Body of pancreas (tissue), 4 donors: Measurements from ENCODE around the gene CAPZB. TPM values are rescaled to one million over a fixed set of nuclear protein-coding genes. Genes with fewer than 3 reads are reported as not detected.

Experiments used
- ATAC-seq: fragments of 150-250 bp; one replicate; pipeline ENCODE4 v1.9.1; 2016
- DNase-seq, 4 donors: peaks; one replicate each; pipeline ENCODE4 v3.0.0-alpha.2; 2019
- H3K27ac ChIP-seq, 4 donors: fragments of 200-600 bp; sonication (generic); 1 replicate in 3 of 4; 2 replicates in 1 of 4; pipeline versions ENCODE4 v1.5.1 to v1.6.1; 2016 to 2019; ENCODE audit warnings: mild to moderate bottlenecking in 1 of 4, mixed read lengths in 1 of 4, moderate library complexity in 1 of 4
- H3K27me3 ChIP-seq, 2 donors: fragments of 200-600 bp; sonication (generic); one replicate each; pipeline ENCODE4 v1.6.0; 2016; ENCODE audit warnings: mild to moderate bottlenecking in 1 of 2
- H3K36me3 ChIP-seq, 2 donors: fragments of 200-600 bp; sonication (generic); replicated peaks in 1 of 2; 2 replicates each; pipeline ENCODE4 v1.5.1; 2016; ENCODE audit warnings: low read depth in 2 of 2; ENCODE audit not compliant: insufficient read depth in 1 of 2
- H3K4me1 ChIP-seq: fragments of 200-600 bp; sonication (generic); one replicate; pipeline ENCODE4 v1.6.0; 2016
- H3K4me3 ChIP-seq, 2 donors: fragments of 200-600 bp; sonication (generic); 1 replicate in 1 of 2; 2 replicates in 1 of 2; pipeline ENCODE4 v1.5.1; 2016 to 2019
- H3K9me3 ChIP-seq, 3 donors: fragments of 200-600 bp; sonication (generic); 1 replicate in 2 of 3; 2 replicates in 1 of 3; pipeline ENCODE4 v1.5.1; 2016
- CTCF ChIP-seq, 7 experiments: fragments of 450-650 bp in 4 of 7; fragments of 200-600 bp in 3 of 7; sonication (generic) in 3 of 7; IDR thresholded peaks; one replicate each; pipeline ENCODE4 v1.5.1; 2016 to 2019; ENCODE audit warnings: antibody characterized with exemption in 7 of 7
- POLR2A ChIP-seq, 3 donors: fragments of 450-650 bp; IDR thresholded peaks; one replicate each; pipeline ENCODE4 v1.6.1; 2016; ENCODE audit warnings: antibody characterized with exemption in 3 of 3, mild to moderate bottlenecking in 2 of 3
- WGBS, 2 donors: methylation state at CpG; one replicate each; pipeline ENCODE4 v1.1.5; 2017; 5-methylcytosine and 5-hydroxymethylcytosine counted together
- intact Hi-C: fragments of 100-400 bp; cut with DNase I; formaldehyde crosslinking; loops from one replicate; pipeline ENCODE4 v1.15.1; 2023
- total RNA-seq, 2 donors: library from RNA; depleted of rRNA; stranded (reverse); fragments of >200 nt; gene quantifications; one replicate each; pipeline ENCODE4 v1.1.0, GENCODE V29; 2016

The CAPZB gene
- total RNA-seq, 2 donors from 2014 or later, result 35.5 to 54.1 TPM

- 76 to 87% methylated on average over 10 to 12 of the region's 19 CpGs for WGBS, 2 donors
Measured at GRCh38 chr1:19325368-19325957, 159.9 kb downstream of the CAPZB start.

GRCh38 chr1:19324665-19324990 lies 160.7 kb downstream of the CAPZB start:
- no peak overlapping the region for H3K4me3 ChIP-seq
- 92 to 99% methylated on average over 4 to 9 of the region's 9 CpGs for WGBS, 2 donors
- H3K4me1 ChIP-seq, result no peaks in the 10 kb centered on the region
- no peak for TF ChIP-seq CTCF (IDR thresholded peaks at IDR 0.05)
- H3K27me3 ChIP-seq, result no peaks in the 10 kb centered on the region
- no peaks in the 10 kb centered on the region for H3K9me3 ChIP-seq
- DNase-seq, result no peak
- intact Hi-C loops, result no loop called here
- H3K27ac ChIP-seq, result no peak overlapping the region
- H3K36me3 ChIP-seq, result peaks cover 0 to 15% of the 10 kb centered on the region in 2 donors
- ATAC-seq, result no peak

More at GRCh38 chr1:19325368-19325957, 159.9 kb downstream of the CAPZB start:
- TF ChIP-seq CTCF (IDR thresholded peaks at IDR 0.05) (no peak), POLR2A (IDR thresholded peaks at IDR 0.05) (no peak)
- Histone ChIP-seq H3K9me3 (no peaks in the 10 kb centered on the region), H3K4me1 (no peaks in the 10 kb centered on the region), H3K27ac (no peak overlapping the region), H3K4me3 (no peak overlapping the region), H3K36me3 (peaks cover 0 to 15% of the 10 kb centered on the region in 2 donors), H3K27me3 (no peaks in the 10 kb centered on the region)
- intact Hi-C loops, result no loop called here
- no peak for DNase-seq
- ATAC-seq, result no peak

- TF ChIP-seq POLR2A (IDR thresholded peaks at IDR 0.05), result no peak
- no peak for TF ChIP-seq CTCF (IDR thresholded peaks at IDR 0.05)
- 84 to 99% methylated on average over 14 to 23 of the region's 23 CpGs for WGBS, 2 donors
- H3K27ac ChIP-seq, result no peak overlapping the region
- no peak for ATAC-seq
- H3K27me3 ChIP-seq, result no peaks in the 10 kb centered on the region
- H3K9me3 ChIP-seq, result no peaks in the 10 kb centered on the region
- intact Hi-C loops, result no loop called here
- H3K4me1 ChIP-seq, result no peaks in the 10 kb centered on the region
- peaks cover 0 to 13% of the 10 kb centered on the region in 2 donors for H3K36me3 ChIP-seq
- no peak overlapping the region for H3K4me3 ChIP-seq
- no peak for DNase-seq
Measured at GRCh38 chr1:19323987-19324664, 161.2 kb downstream of the CAPZB start.

GRCh38 chr1:19322481-19322880 lies 162.9 kb downstream of the CAPZB start:
- no peak overlapping the region for H3K4me3 ChIP-seq
- no peaks in the 10 kb centered on the region for H3K9me3 ChIP-seq
- ATAC-seq, result no peak
- DNase-seq, result no peak
- no peaks in the 10 kb centered on the region for H3K4me1 ChIP-seq
- intact Hi-C loops, result no loop called here
- 62 to 89% methylated on average over 10 of the region's 10 CpGs for WGBS, 2 donors
- no peak overlapping the region for H3K27ac ChIP-seq
- no peaks in the 10 kb centered on the region for H3K27me3 ChIP-seq
- H3K36me3 ChIP-seq, result peaks cover 0 to 6% of the 10 kb centered on the region in 2 donors
- TF ChIP-seq POLR2A (IDR thresholded peaks at IDR 0.05) (no peak), CTCF (IDR thresholded peaks at IDR 0.05) (no peak)

GRCh38 chr1:19321071-19321470 lies 164.3 kb downstream of the CAPZB start:
- Histone ChIP-seq H3K27me3 (no peaks in the 10 kb centered on the region), H3K4me1 (no peaks in the 10 kb centered on the region), H3K27ac (no peak overlapping the region), H3K4me3 (no peak overlapping the region), H3K36me3 (peaks cover 0 to 6% of the 10 kb centered on the region in 2 donors), H3K9me3 (no peaks in the 10 kb centered on the region)
- 75 to 82% methylated on average over 3 of the region's 3 CpGs for WGBS, 2 donors
- no peak for ATAC-seq
- intact Hi-C loops, result no loop called here
- TF ChIP-seq POLR2A (IDR thresholded peaks at IDR 0.05) (no peak), CTCF (IDR thresholded peaks at IDR 0.05) (no peak)
- no peak for DNase-seq
